ENCODE measurements around the gene SIGMAR1.

Gene SIGMAR1

GRCh38 chr9:34611811-34612787 lies 25.5 kb downstream of the SIGMAR1 start, which contains the start of gene RPP25L:
RPP25L (minus strand) TSS chr9:34612097; CDS start chr9:34611296, 801 bp downstream.
- Histone ChIP-seq H3K36me3 (replicated peaks) (peaks cover 23% of the 10 kb centered on the region; the same call in 1 of the 2 replicates), H3K9me3 (no peaks in the 10 kb centered on the region), H3K27me3 (ENCODE audit: low read depth) (no peaks in the 10 kb centered on the region), H3K4me1 (peaks cover 17% of the 10 kb centered on the region), H3K4me3 (peak within 1 kb of the TSS; percentile 87)
- DNase-seq (ENCODE audit: low spot score in 2 of 2): peak; percentile 77 to 91
- in situ Hi-C loops (cut with MboI; ENCODE audit: low sequenced_read_pairs): no loop called here

- peak overlapping the region; percentile 87 for H3K4me3 ChIP-seq
- H3K36me3 ChIP-seq (replicated peaks): peaks cover 23% of the 10 kb centered on the region; the same call in 1 of the 2 replicates
- H3K27me3 ChIP-seq (ENCODE audit: low read depth): no peaks in the 10 kb centered on the region
- H3K4me1 ChIP-seq: peaks cover 17% of the 10 kb centered on the region
- no peaks in the 10 kb centered on the region for H3K9me3 ChIP-seq
- in situ Hi-C loops (cut with MboI; ENCODE audit: low sequenced_read_pairs): no loop called here
- DNase-seq (ENCODE audit: low spot score in 2 of 2): no peak
Measured at GRCh38 chr9:34611251-34611810, 26.3 kb downstream of the SIGMAR1 start.

GRCh38 chr9:34610434-34611206 lies 27.0 kb downstream of the SIGMAR1 start:
- no peak for DNase-seq (ENCODE audit: low spot score in 2 of 2)
- in situ Hi-C loops (cut with MboI; ENCODE audit: low sequenced_read_pairs): no loop called here
- Histone ChIP-seq H3K27me3 (ENCODE audit: low read depth) (no peaks in the 10 kb centered on the region), H3K9me3 (no peaks in the 10 kb centered on the region), H3K4me1 (peaks cover 17% of the 10 kb centered on the region), H3K4me3 (peak overlapping the region; percentile 87), H3K36me3 (replicated peaks) (peaks cover 19% of the 10 kb centered on the region; the same call in 1 of the 2 replicates)

- Histone ChIP-seq H3K27me3 (ENCODE audit: low read depth) (no peaks in the 10 kb centered on the region), H3K36me3 (replicated peaks) (peaks cover 13% of the 10 kb centered on the region; the same call in 1 of the 2 replicates), H3K4me3 (no peak overlapping the region), H3K9me3 (no peaks in the 10 kb centered on the region), H3K4me1 (peaks cover 13% of the 10 kb centered on the region)
- in situ Hi-C loops (cut with MboI; ENCODE audit: low sequenced_read_pairs): no loop called here
- DNase-seq (ENCODE audit: low spot score in 2 of 2): no peak
Measured at GRCh38 chr9:34607331-34607730, 30.3 kb downstream of the SIGMAR1 start.

- peaks cover 12% of the 10 kb centered on the region for H3K4me1 ChIP-seq
- DNase-seq (ENCODE audit: low spot score in 2 of 2): no peak
- no peak overlapping the region for H3K4me3 ChIP-seq
- in situ Hi-C loops (cut with MboI; ENCODE audit: low sequenced_read_pairs): no loop called here
- no peaks in the 10 kb centered on the region for H3K27me3 ChIP-seq (ENCODE audit: low read depth)
- no peaks in the 10 kb centered on the region for H3K9me3 ChIP-seq
- H3K36me3 ChIP-seq (replicated peaks): peaks cover 13% of the 10 kb centered on the region; the same call in 1 of the 2 replicates
Measured at GRCh38 chr9:34606905-34607304, 30.7 kb downstream of the SIGMAR1 start.

GRCh38 chr9:34606190-34606589 lies 31.4 kb downstream of the SIGMAR1 start:
- H3K9me3 ChIP-seq: no peaks in the 10 kb centered on the region
- peaks cover 8% of the 10 kb centered on the region for H3K4me1 ChIP-seq
- DNase-seq (ENCODE audit: low spot score in 2 of 2): no peak
- H3K36me3 ChIP-seq (replicated peaks): peaks cover 8% of the 10 kb centered on the region; the same call in 1 of the 2 replicates
- H3K4me3 ChIP-seq: no peak overlapping the region
- no peaks in the 10 kb centered on the region for H3K27me3 ChIP-seq (ENCODE audit: low read depth)
- in situ Hi-C loops (cut with MboI; ENCODE audit: low sequenced_read_pairs): no loop called here

GRCh38 chr9:34603610-34604231 lies 33.9 kb downstream of the SIGMAR1 start:
- no peaks in the 10 kb centered on the region for H3K27me3 ChIP-seq (ENCODE audit: low read depth)
- peak; percentile 70 to 92 for DNase-seq (ENCODE audit: low spot score in 2 of 2)
- in situ Hi-C loops (cut with MboI; ENCODE audit: low sequenced_read_pairs): loop anchor here (5.0 kb wide), 1 partner anchor 196 kb away; no protein-coding TSS in a partner anchor

GRCh38 chr9:34601937-34602573 lies 35.5 kb downstream of the SIGMAR1 start:
- Histone ChIP-seq H3K4me1 (no peaks in the 10 kb centered on the region), H3K9me3 (no peaks in the 10 kb centered on the region), H3K36me3 (replicated peaks) (no peaks in the 10 kb centered on the region), H3K4me3 (no peak overlapping the region), H3K27me3 (ENCODE audit: low read depth) (no peaks in the 10 kb centered on the region)
- DNase-seq (ENCODE audit: low spot score in 2 of 2): no peak
- in situ Hi-C loops (cut with MboI; ENCODE audit: low sequenced_read_pairs): loop anchor here (5.0 kb wide), 1 partner anchor 195 kb away; no protein-coding TSS in a partner anchor

More at GRCh38 chr9:34603610-34604231, 33.9 kb downstream of the SIGMAR1 start:
- Histone ChIP-seq H3K4me3 (no peak overlapping the region), H3K4me1 (no peaks in the 10 kb centered on the region), H3K36me3 (replicated peaks) (no peaks in the 10 kb centered on the region), H3K9me3 (no peaks in the 10 kb centered on the region)

GRCh38 chr9:34600908-34601307 lies 36.7 kb downstream of the SIGMAR1 start:
- Histone ChIP-seq H3K36me3 (replicated peaks) (no peaks in the 10 kb centered on the region), H3K4me1 (no peaks in the 10 kb centered on the region), H3K9me3 (no peaks in the 10 kb centered on the region), H3K4me3 (no peak overlapping the region), H3K27me3 (ENCODE audit: low read depth) (no peaks in the 10 kb centered on the region)
- in situ Hi-C loops (cut with MboI; ENCODE audit: low sequenced_read_pairs): loop anchor here (5.0 kb wide), 1 partner anchor 194 kb away; no protein-coding TSS in a partner anchor
- DNase-seq (ENCODE audit: low spot score in 2 of 2): no peak

GRCh38 chr9:34599546-34599945 lies 38.0 kb downstream of the SIGMAR1 start:
- Histone ChIP-seq H3K27me3 (ENCODE audit: low read depth) (no peaks in the 10 kb centered on the region), H3K36me3 (replicated peaks) (no peaks in the 10 kb centered on the region), H3K4me3 (no peak overlapping the region), H3K4me1 (no peaks in the 10 kb centered on the region), H3K9me3 (no peaks in the 10 kb centered on the region)
- in situ Hi-C loops (cut with MboI; ENCODE audit: low sequenced_read_pairs): no loop called here
- DNase-seq (ENCODE audit: low spot score in 2 of 2): no peak

GRCh38 chr9:34594177-34594576 lies 43.4 kb downstream of the SIGMAR1 start:
- Histone ChIP-seq H3K27me3 (ENCODE audit: low read depth) (peaks cover 1% of the 10 kb centered on the region), H3K9me3 (no peaks in the 10 kb centered on the region), H3K36me3 (replicated peaks) (no peaks in the 10 kb centered on the region), H3K4me3 (no peak overlapping the region), H3K4me1 (no peaks in the 10 kb centered on the region; the same call in 1 of the 2 replicates)
- in situ Hi-C loops (cut with MboI; ENCODE audit: low sequenced_read_pairs): loop anchor here (5.0 kb wide), 1 partner anchor 162 kb away; no protein-coding TSS in a partner anchor
- DNase-seq (ENCODE audit: low spot score in 2 of 2): no peak

- no peaks in the 10 kb centered on the region for H3K36me3 ChIP-seq (replicated peaks)
- no peaks in the 10 kb centered on the region for H3K9me3 ChIP-seq
- in situ Hi-C loops (cut with MboI; ENCODE audit: low sequenced_read_pairs): loop anchor here (5.0 kb wide), 1 partner anchor 161 kb away; no protein-coding TSS in a partner anchor
- H3K4me1 ChIP-seq: no peaks in the 10 kb centered on the region; the same call in 1 of the 2 replicates
- H3K27me3 ChIP-seq (ENCODE audit: low read depth): peaks cover 13% of the 10 kb centered on the region
- no peak overlapping the region for H3K4me3 ChIP-seq
- DNase-seq (ENCODE audit: low spot score in 2 of 2): peak in 1 of 2 experiments; percentile 44
Measured at GRCh38 chr9:34592895-34593601, 44.5 kb downstream of the SIGMAR1 start.

Measured in HAP-1 (cell line).